Osteoblast (primary cell): ENCODE measurements around the gene KRTAP10-1. TPM values are rescaled to one million over a fixed set of nuclear protein-coding genes. Genes with fewer than 3 reads are reported as not detected.

Experiments
- DNase-seq: peaks from one replicate; pipeline ENCODE4 v3.0.0; 2011; ENCODE audit warnings: low spot score, mixed read lengths; ENCODE audit not compliant: insufficient read length; ENCODE audit errors: missing footprints
- H2AFZ ChIP-seq: 2 replicates; pipeline ENCODE4 v1.6.0; 2011; ENCODE audit warnings: mild to moderate bottlenecking, low read length
- H3K27ac ChIP-seq: 2 replicates; pipeline ENCODE4 v1.5.1; 2011; ENCODE audit warnings: mild to moderate bottlenecking, low read depth, low read length, moderate library complexity
- H3K27me3 ChIP-seq: 2 replicates; pipeline ENCODE4 v1.6.0; 2012; ENCODE audit warnings: mild to moderate bottlenecking, control low read depth, inconsistent platforms, low read length, moderate library complexity; ENCODE audit not compliant: insufficient read depth
- H3K36me3 ChIP-seq: 2 replicates; pipeline ENCODE4 v1.5.1; 2011; ENCODE audit warnings: mild to moderate bottlenecking, low read length, control low read depth, moderate library complexity; ENCODE audit not compliant: insufficient read depth
- H3K4me1 ChIP-seq: 2 replicates; pipeline ENCODE4 v1.5.1; 2011; ENCODE audit warnings: mild to moderate bottlenecking, low read length, control low read depth, moderate library complexity; ENCODE audit not compliant: insufficient read depth
- H3K4me2 ChIP-seq: 2 replicates; pipeline ENCODE4 v1.6.0; 2011; ENCODE audit warnings: mild to moderate bottlenecking, low read length; ENCODE audit not compliant: insufficient read depth
- H3K4me3 ChIP-seq: fragments of 200-600 bp; sonication (generic); 3 replicates; pipeline ENCODE4 v1.5.1; 2012; ENCODE audit warnings: mild to moderate bottlenecking, low read length, inconsistent platforms; ENCODE audit not compliant: insufficient read depth
- H3K79me2 ChIP-seq: 2 replicates; pipeline ENCODE4 v1.6.0; 2012; ENCODE audit warnings: mild to moderate bottlenecking, low read length, control low read depth, inconsistent platforms; ENCODE audit not compliant: insufficient read depth
- H3K9me3 ChIP-seq: 2 replicates; pipeline ENCODE4 v1.5.1; 2011; ENCODE audit warnings: low read depth, low read length, control low read depth
- H4K20me1 ChIP-seq: 2 replicates; pipeline ENCODE4 v1.6.0; 2012; ENCODE audit warnings: mild to moderate bottlenecking, low read length, control low read depth; ENCODE audit not compliant: insufficient read depth
- CTCF ChIP-seq: IDR thresholded peaks from 2 replicates; pipeline ENCODE4 v1.5.1; 2011; ENCODE audit warnings: mild to moderate bottlenecking, low read depth, low read length, moderate library complexity; ENCODE audit errors: extremely low read depth
- total RNA-seq: library from RNA; depleted of rRNA; stranded (reverse); fragments of >200 nt; gene quantifications from 2 replicates; pipeline ENCODE4 v1.2.3, GENCODE V29; 2012

The KRTAP10-1 gene
- total RNA-seq, 1 donor: not detected

GRCh38 chr21:44497703-44498126, 42.3 kb downstream of the KRTAP10-1 start:
- Histone ChIP-seq H3K4me3 (no peak overlapping the region), H3K27ac (no peak overlapping the region), H4K20me1 (no peaks in the 10 kb centered on the region), H3K4me2 (peak overlapping the region; percentile 62), H3K4me1 (no peaks in the 10 kb centered on the region), H3K36me3 (no peaks in the 10 kb centered on the region), H3K9me3 (peaks cover 11% of the 10 kb centered on the region), H3K79me2 (no peaks in the 10 kb centered on the region), H2AFZ (no peak overlapping the region), H3K27me3 (peaks cover 12% of the 10 kb centered on the region)
- TF ChIP-seq CTCF: no peak
- DNase-seq: no peak

GRCh38 chr21:44496564-44497550, 43.1 kb downstream of the KRTAP10-1 start:
- peaks cover 12% of the 10 kb centered on the region for H3K27me3 ChIP-seq
- no peaks in the 10 kb centered on the region for H3K79me2 ChIP-seq
- peak overlapping the region; percentile 62 for H3K4me2 ChIP-seq
- H3K4me3 ChIP-seq: peak overlapping the region; percentile 49
- H4K20me1 ChIP-seq: no peaks in the 10 kb centered on the region
- H3K36me3 ChIP-seq: no peaks in the 10 kb centered on the region
- peaks cover 14% of the 10 kb centered on the region for H3K9me3 ChIP-seq
- H3K4me1 ChIP-seq: no peaks in the 10 kb centered on the region
- no peak for TF ChIP-seq CTCF
- DNase-seq: peak; percentile 83
- H2AFZ ChIP-seq: peak overlapping the region; percentile 80
- no peak overlapping the region for H3K27ac ChIP-seq

DNA sequence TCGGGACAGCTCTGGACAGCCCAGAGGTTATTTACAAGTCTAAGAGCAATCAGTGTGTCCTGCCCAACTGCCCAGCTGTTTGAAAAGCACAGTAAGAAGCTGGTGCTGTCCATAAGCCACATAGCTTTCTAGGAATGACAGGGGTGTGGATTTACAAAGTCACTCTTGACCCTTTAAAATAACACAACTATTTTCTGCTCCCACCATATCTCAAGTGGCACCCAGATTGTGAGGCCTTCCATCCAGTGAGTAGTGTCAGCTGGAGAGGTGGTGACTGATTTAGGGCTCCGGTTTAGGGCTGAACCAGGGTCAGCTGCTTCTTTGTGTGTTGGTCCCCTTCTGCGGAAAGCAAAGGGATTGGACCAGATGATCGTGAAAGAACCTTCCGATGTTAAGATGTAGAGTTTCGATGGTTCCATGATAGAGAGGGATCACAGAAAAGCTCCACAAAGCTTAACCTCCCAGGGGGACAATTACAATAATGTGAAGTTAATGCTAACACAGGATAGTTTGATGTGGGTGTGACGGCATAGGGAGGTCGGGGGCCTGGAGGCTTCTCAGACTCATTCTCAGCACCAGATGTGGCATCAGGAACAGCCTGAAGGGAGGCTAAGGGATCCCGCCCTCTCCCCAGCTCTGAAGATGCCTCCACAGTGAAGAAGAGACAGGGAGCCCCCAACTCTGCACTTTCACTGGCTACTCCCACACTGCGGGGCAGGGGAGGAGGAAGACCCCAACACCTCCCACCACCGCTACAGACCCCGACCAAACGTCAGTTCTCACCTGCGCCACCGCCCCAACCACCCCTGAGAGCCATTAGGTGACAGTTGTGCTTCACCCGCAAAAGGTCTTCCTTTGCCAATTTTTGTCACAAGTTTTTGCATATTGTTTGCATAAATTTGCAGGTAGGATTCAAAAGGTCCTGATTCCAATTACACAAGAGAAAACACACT, 44.1 kb downstream of the KRTAP10-1 start:
- H4K20me1 ChIP-seq: no peaks in the 10 kb centered on the region
- H3K4me1 ChIP-seq: no peaks in the 10 kb centered on the region
- TF ChIP-seq CTCF: no peak
- peaks cover 14% of the 10 kb centered on the region for H3K9me3 ChIP-seq
- peaks cover 12% of the 10 kb centered on the region for H3K27me3 ChIP-seq
- no peak overlapping the region for H3K27ac ChIP-seq
- no peaks in the 10 kb centered on the region for H3K36me3 ChIP-seq
- no peak overlapping the region for H3K4me2 ChIP-seq
- H3K79me2 ChIP-seq: no peaks in the 10 kb centered on the region
- H2AFZ ChIP-seq: no peak overlapping the region
- H3K4me3 ChIP-seq: peak overlapping the region; percentile 49
- DNase-seq: peak; percentile 13
